Measurements from ENCODE around the gene DFFB. TPM values are rescaled to one million over a fixed set of nuclear protein-coding genes. Genes with fewer than 3 reads are reported as not detected.

DFFB gene
- total RNA-seq, 1 experiment from 2014 or later, result 11.9 TPM

- Histone ChIP-seq H3K27me3 (replicated peaks) (no peaks in the 10 kb centered on the region), H3K9me3 (replicated peaks) (no peaks in the 10 kb centered on the region), H3K4me1 (replicated peaks) (no peaks in the 10 kb centered on the region), H3K4me3 (no peak overlapping the region), H3K36me3 (peaks cover 52% of the 10 kb centered on the region), H3K27ac (no peak overlapping the region)
- DNase-seq (ENCODE audit: low read depth in 1 of 2, low spot score in 2 of 2), result no peak
Measured at GRCh38 chr1:3886691-3887090, 29.4 kb downstream of the DFFB start.

- Histone ChIP-seq H3K9me3 (replicated peaks) (no peaks in the 10 kb centered on the region), H3K27me3 (replicated peaks) (no peaks in the 10 kb centered on the region), H3K4me1 (replicated peaks) (no peaks in the 10 kb centered on the region), H3K4me3 (no peak overlapping the region), H3K36me3 (peaks cover 59% of the 10 kb centered on the region), H3K27ac (no peak overlapping the region)
- no peak for DNase-seq (ENCODE audit: low read depth in 1 of 2, low spot score in 2 of 2)
Measured at GRCh38 chr1:3888301-3888700, 31.0 kb downstream of the DFFB start.

- Histone ChIP-seq H3K4me1 (replicated peaks) (no peaks in the 10 kb centered on the region), H3K36me3 (peaks cover 66% of the 10 kb centered on the region), H3K4me3 (no peak overlapping the region), H3K27me3 (replicated peaks) (no peaks in the 10 kb centered on the region), H3K27ac (no peak overlapping the region), H3K9me3 (replicated peaks) (no peaks in the 10 kb centered on the region)
- DNase-seq (ENCODE audit: low read depth in 1 of 2, low spot score in 2 of 2), result no peak
Measured at GRCh38 chr1:3889936-3890335, 32.7 kb downstream of the DFFB start.

GRCh38 chr1:3890389-3891328 lies 33.4 kb downstream of the DFFB start:
- Histone ChIP-seq H3K36me3 (peaks cover 66% of the 10 kb centered on the region), H3K27ac (no peak overlapping the region), H3K9me3 (replicated peaks) (no peaks in the 10 kb centered on the region), H3K27me3 (replicated peaks) (no peaks in the 10 kb centered on the region), H3K4me1 (replicated peaks) (no peaks in the 10 kb centered on the region), H3K4me3 (no peak overlapping the region)
- no peak for DNase-seq (ENCODE audit: low read depth in 1 of 2, low spot score in 2 of 2)

- H3K27me3 ChIP-seq (replicated peaks), result no peaks in the 10 kb centered on the region
- H3K9me3 ChIP-seq (replicated peaks), result no peaks in the 10 kb centered on the region
- no peaks in the 10 kb centered on the region for H3K4me1 ChIP-seq (replicated peaks)
- no peak for DNase-seq (ENCODE audit: low read depth in 1 of 2, low spot score in 2 of 2)
- peaks cover 62% of the 10 kb centered on the region for H3K36me3 ChIP-seq
- no peak overlapping the region for H3K4me3 ChIP-seq
- no peak overlapping the region for H3K27ac ChIP-seq
Measured at GRCh38 chr1:3891329-3891865, 34.1 kb downstream of the DFFB start.

GRCh38 chr1:3892748-3893147 lies 35.5 kb downstream of the DFFB start:
- Histone ChIP-seq H3K9me3 (replicated peaks) (no peaks in the 10 kb centered on the region), H3K4me1 (replicated peaks) (no peaks in the 10 kb centered on the region), H3K27ac (no peak overlapping the region), H3K36me3 (peaks cover 54% of the 10 kb centered on the region), H3K4me3 (no peak overlapping the region), H3K27me3 (replicated peaks) (no peaks in the 10 kb centered on the region)
- DNase-seq (ENCODE audit: low read depth in 1 of 2, low spot score in 2 of 2), result no peak

- H3K27me3 ChIP-seq (replicated peaks), result no peaks in the 10 kb centered on the region
- no peaks in the 10 kb centered on the region for H3K9me3 ChIP-seq (replicated peaks)
- no peaks in the 10 kb centered on the region for H3K4me1 ChIP-seq (replicated peaks)
- no peak for DNase-seq (ENCODE audit: low read depth in 1 of 2, low spot score in 2 of 2)
- peaks cover 49% of the 10 kb centered on the region for H3K36me3 ChIP-seq
- no peak overlapping the region for H3K4me3 ChIP-seq
- H3K27ac ChIP-seq, result no peak overlapping the region
Measured at GRCh38 chr1:3893190-3893589, 35.9 kb downstream of the DFFB start.

- DNase-seq (ENCODE audit: low read depth in 1 of 2, low spot score in 2 of 2), result no peak
- H3K27ac ChIP-seq, result no peak overlapping the region
- H3K4me1 ChIP-seq (replicated peaks), result no peaks in the 10 kb centered on the region
Measured at GRCh38 chr1:3894626-3895278, 37.5 kb downstream of the DFFB start.

GRCh38 chr1:3895279-3895950 lies 38.1 kb downstream of the DFFB start:
- Histone ChIP-seq H3K27ac (no peak overlapping the region), H3K9me3 (replicated peaks) (no peaks in the 10 kb centered on the region), H3K27me3 (replicated peaks) (no peaks in the 10 kb centered on the region), H3K36me3 (peaks cover 42% of the 10 kb centered on the region), H3K4me1 (replicated peaks) (no peaks in the 10 kb centered on the region), H3K4me3 (no peak overlapping the region)
- DNase-seq (ENCODE audit: low read depth in 1 of 2, low spot score in 2 of 2), result no peak

More at GRCh38 chr1:3894626-3895278, 37.5 kb downstream of the DFFB start:
- no peaks in the 10 kb centered on the region for H3K9me3 ChIP-seq (replicated peaks)
- H3K4me3 ChIP-seq, result no peak overlapping the region
- no peaks in the 10 kb centered on the region for H3K27me3 ChIP-seq (replicated peaks)
- H3K36me3 ChIP-seq, result peaks cover 46% of the 10 kb centered on the region

- H3K27ac ChIP-seq, result no peak overlapping the region
- H3K27me3 ChIP-seq (replicated peaks), result no peaks in the 10 kb centered on the region
- H3K9me3 ChIP-seq (replicated peaks), result no peaks in the 10 kb centered on the region
- DNase-seq (ENCODE audit: low read depth in 1 of 2, low spot score in 2 of 2), result no peak
- no peaks in the 10 kb centered on the region for H3K4me1 ChIP-seq (replicated peaks)
- peaks cover 38% of the 10 kb centered on the region for H3K36me3 ChIP-seq
- no peak overlapping the region for H3K4me3 ChIP-seq
Measured at GRCh38 chr1:3895951-3896325, 38.7 kb downstream of the DFFB start.

- Histone ChIP-seq H3K4me1 (replicated peaks) (peaks cover 3% of the 10 kb centered on the region; the same call in 1 of the 2 replicates), H3K27ac (no peak overlapping the region)
- no peak for DNase-seq (ENCODE audit: low read depth in 1 of 2, low spot score in 2 of 2)
Measured at GRCh38 chr1:3896396-3897000, 39.2 kb downstream of the DFFB start.

GRCh38 chr1:3898475-3898735 lies 41.1 kb downstream of the DFFB start:
- H3K27ac ChIP-seq, result no peak overlapping the region
- H3K4me1 ChIP-seq (replicated peaks), result peaks cover 4% of the 10 kb centered on the region; the same call in 1 of the 2 replicates
- peaks cover 25% of the 10 kb centered on the region for H3K36me3 ChIP-seq
- H3K4me3 ChIP-seq, result no peak overlapping the region
- no peaks in the 10 kb centered on the region for H3K27me3 ChIP-seq (replicated peaks)
- DNase-seq (ENCODE audit: low read depth in 1 of 2, low spot score in 2 of 2), result no peak
- H3K9me3 ChIP-seq (replicated peaks), result no peaks in the 10 kb centered on the region

More at GRCh38 chr1:3896396-3897000, 39.2 kb downstream of the DFFB start:
- H3K9me3 ChIP-seq (replicated peaks), result no peaks in the 10 kb centered on the region
- peaks cover 33% of the 10 kb centered on the region for H3K36me3 ChIP-seq
- H3K4me3 ChIP-seq, result no peak overlapping the region
- no peaks in the 10 kb centered on the region for H3K27me3 ChIP-seq (replicated peaks)

- Histone ChIP-seq H3K9me3 (replicated peaks) (no peaks in the 10 kb centered on the region), H3K4me1 (replicated peaks) (peaks cover 4% of the 10 kb centered on the region; the same call in 1 of the 2 replicates), H3K27me3 (replicated peaks) (no peaks in the 10 kb centered on the region), H3K4me3 (peak overlapping the region; percentile 79), H3K36me3 (peaks cover 23% of the 10 kb centered on the region), H3K27ac (peak overlapping the region; percentile 82; the same call in 1 of the 2 replicates)
- DNase-seq (ENCODE audit: low read depth in 1 of 2, low spot score in 2 of 2), result no peak
Measured at GRCh38 chr1:3898994-3899753, 41.9 kb downstream of the DFFB start.
